Suprapubic skin (tissue), 4 donors: ENCODE results near the gene CYP4F8.

Experiments
- CTCF ChIP-seq, 2 donors: fragments of 200-600 bp in 1 of 2; fragments of 450-650 bp in 1 of 2; sonication (generic) in 1 of 2; IDR thresholded peaks; one replicate each; pipeline ENCODE4 v1.5.1; 2016 to 2019; ENCODE audit warnings: antibody characterized with exemption in 2 of 2, mild to moderate bottlenecking in 1 of 2, moderate library complexity in 1 of 2
- EP300 ChIP-seq: sonication (generic); formaldehyde crosslinking; IDR thresholded peaks from one replicate; pipeline ENCODE4 v1.6.1; 2017; ENCODE audit warnings: antibody characterized with exemption
- POLR2A ChIP-seq, 2 donors: fragments of 450-650 bp; IDR thresholded peaks; one replicate each; pipeline ENCODE4 v1.6.1; 2017; ENCODE audit warnings: antibody characterized with exemption in 2 of 2, mild to moderate bottlenecking in 2 of 2, moderate library complexity in 2 of 2
- POLR2AphosphoS5 ChIP-seq, 3 donors: sonication (generic); formaldehyde crosslinking; IDR thresholded peaks; one replicate each; pipeline ENCODE4 v1.6.1; 2017; ENCODE audit warnings: antibody characterized with exemption in 3 of 3

GRCh38 chr19:15635016-15635805 is 20.2 kb downstream of the CYP4F8 start:
- TF ChIP-seq CTCF (IDR thresholded peaks at IDR 0.05) (no peak), POLR2AphosphoS5 (IDR thresholded peaks at IDR 0.05) (no peak), POLR2A (IDR thresholded peaks at IDR 0.05) (no peak), EP300 (no peak)
